ENCODE measurements around the gene PDE3A.
"Not testable (repeated sequence)": the region's sequence is repeated elsewhere in the genome, so short reads cannot be mapped to it uniquely, and the experiment has no call there.

PDE3A gene

DNA sequence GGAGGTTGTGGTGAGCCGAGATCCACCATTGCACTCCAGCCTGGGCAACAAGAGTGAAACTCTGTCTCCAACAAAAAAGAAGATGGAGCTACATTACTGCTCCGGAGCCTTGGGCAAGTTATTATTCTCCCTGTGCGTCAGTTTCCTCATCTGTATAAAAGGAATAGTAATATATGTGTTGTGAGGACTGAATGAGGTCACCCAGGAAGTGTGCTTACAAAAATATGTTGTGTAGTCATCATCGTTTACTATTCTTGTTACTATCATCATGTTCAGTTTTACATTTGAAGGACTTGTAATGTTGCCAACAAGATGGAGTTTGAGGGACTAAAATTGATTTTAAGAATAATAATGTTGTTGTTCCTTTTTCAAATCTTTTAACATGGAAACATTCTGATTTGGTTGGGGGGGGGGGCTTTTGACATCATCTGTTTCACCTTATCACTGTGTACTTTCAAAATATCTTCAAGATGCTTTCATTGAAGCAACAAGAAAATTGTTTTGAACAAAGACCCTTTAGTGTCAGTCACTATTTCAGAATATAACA lies 156.8 kb downstream of the PDE3A start:
- TF ChIP-seq, protein P1, sequence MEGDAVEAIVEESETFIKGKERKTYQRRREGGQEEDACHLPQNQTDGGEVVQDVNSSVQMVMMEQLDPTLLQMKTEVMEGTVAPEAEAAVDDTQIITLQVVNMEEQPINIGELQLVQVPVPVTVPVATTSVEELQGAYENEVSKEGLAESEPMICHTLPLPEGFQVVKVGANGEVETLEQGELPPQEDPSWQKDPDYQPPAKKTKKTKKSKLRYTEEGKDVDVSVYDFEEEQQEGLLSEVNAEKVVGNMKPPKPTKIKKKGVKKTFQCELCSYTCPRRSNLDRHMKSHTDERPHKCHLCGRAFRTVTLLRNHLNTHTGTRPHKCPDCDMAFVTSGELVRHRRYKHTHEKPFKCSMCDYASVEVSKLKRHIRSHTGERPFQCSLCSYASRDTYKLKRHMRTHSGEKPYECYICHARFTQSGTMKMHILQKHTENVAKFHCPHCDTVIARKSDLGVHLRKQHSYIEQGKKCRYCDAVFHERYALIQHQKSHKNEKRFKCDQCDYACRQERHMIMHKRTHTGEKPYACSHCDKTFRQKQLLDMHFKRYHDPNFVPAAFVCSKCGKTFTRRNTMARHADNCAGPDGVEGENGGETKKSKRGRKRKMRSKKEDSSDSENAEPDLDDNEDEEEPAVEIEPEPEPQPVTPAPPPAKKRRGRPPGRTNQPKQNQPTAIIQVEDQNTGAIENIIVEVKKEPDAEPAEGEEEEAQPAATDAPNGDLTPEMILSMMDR (IDR thresholded peaks at IDR 0.05; ENCODE audit: extremely low read depth, missing control alignments), result no peak

DNA sequence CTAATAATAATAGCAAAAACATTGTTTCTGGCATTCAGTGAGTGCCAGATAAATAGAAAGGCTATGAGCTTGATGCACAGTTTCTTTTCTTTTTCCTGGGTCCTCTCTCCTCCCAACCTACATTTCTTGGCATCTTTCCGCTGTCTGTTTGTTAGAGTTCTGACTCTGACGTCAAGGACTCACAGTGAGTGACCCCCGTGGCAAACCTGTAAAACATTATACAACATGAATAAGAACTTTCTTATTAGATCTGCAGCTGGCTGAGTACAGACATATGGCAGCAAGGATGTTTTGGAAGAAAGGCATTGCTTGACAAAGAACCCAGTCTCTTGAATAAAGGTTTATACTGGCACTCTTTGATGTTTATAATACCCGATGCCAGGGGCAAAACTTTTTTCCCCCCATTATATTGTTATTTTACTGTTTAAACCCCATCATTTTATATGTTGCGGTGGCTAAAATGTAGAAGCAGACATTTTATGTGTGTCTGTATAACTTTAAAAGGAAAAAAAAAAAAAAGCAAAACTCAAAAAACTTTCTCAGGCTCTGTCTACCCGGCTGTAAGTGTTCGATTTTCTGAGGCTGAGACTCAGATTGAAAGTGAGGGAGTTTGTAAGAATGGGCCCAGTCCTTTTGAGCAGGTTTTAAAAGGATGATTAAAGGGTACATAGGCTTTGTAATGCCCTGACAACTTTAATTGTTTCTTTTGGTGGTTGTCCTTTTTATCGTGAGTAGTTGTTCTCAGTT lies 159.3 kb downstream of the PDE3A start:
- no peak for DNase-seq (ENCODE audit: low spot score)
- TF ChIP-seq, protein P1 (IDR thresholded peaks at IDR 0.05; ENCODE audit: extremely low read depth, missing control alignments), result no peak

More for the DNA sequence above, 156.8 kb downstream of the PDE3A start:
- DNase-seq (ENCODE audit: low spot score), result no peak

DNA sequence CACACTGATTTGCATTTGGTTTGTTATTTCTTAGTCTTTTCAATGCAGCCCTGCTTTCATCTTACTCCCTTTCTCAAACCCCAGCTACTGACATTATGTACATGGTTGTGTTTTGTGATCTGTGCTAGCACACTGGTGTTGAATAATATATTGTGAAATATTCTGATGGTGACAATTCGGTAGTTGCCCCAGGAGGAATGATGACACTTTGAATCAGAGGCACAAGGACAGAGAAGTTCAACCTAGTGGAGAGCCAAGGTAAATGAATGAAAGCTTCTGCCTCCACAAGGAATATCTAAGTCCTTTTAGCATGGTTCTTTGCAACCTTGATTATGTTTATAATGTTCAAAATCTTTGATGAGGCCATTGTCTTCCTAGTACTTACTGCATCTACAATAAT lies 159.9 kb downstream of the PDE3A start:
- TF ChIP-seq, protein P1 (IDR thresholded peaks at IDR 0.05; ENCODE audit: extremely low read depth, missing control alignments), result no peak
- no peak for DNase-seq (ENCODE audit: low spot score)

DNA sequence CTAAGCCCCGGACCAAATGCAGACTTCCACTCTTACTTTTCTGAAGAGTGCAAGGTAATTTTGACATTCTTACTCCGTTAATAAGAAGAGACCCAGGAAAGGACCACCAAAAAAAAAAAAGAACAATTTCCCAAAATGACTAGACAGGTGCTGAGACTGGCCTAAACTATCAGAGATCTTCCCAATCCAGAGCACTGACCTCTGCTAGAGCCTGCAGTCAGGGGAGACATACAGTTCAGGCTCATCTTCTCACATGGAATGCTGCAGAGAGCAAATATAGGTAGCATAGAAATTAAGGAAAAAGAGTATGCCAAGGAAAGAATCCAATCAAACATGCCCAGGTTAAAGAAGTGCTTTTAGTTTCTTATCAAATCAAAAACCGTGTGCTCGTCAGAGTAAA lies 177.9 kb downstream of the PDE3A start:
- TF ChIP-seq, protein P1 (IDR thresholded peaks at IDR 0.05; ENCODE audit: extremely low read depth, missing control alignments), result no peak
- DNase-seq (ENCODE audit: low spot score), result no peak

DNA sequence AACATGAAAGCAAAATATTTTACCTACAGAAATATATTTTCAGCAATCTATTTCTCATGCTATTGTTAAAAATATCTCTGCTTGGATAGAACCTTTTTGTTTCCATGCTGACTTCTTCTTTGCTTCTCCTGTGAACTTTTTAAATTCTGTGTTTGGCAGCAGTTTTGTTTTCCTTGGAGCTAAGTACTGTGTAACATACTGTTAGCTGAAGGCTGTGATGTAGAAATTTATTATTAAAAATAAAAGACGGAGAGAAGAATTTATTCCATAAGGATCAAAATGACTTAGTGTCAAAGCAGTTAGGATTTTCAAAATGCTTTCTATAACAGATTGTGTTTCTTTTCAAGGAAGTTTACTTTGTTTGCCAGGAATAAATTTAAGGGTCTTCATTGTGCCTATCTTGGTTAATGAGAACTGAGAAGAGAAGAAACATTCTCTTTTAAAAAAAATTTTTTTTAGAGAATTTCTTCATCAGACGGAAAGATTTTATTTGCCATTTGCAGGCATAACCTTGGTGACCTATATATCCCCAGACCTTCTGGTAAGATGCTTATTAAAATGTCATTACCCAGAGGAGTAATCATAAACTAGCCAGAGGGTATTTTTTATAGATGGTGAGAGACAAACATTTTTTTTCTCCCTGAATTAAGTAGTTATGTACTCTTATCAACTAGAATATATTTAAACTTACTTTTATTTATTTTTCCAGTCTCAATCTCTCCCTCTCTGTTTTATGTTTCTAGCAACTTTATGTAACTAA lies 179.7 kb downstream of the PDE3A start:
- no peak for DNase-seq (ENCODE audit: low spot score)
- TF ChIP-seq, protein P1 (IDR thresholded peaks at IDR 0.05; ENCODE audit: extremely low read depth, missing control alignments), result no peak

DNA sequence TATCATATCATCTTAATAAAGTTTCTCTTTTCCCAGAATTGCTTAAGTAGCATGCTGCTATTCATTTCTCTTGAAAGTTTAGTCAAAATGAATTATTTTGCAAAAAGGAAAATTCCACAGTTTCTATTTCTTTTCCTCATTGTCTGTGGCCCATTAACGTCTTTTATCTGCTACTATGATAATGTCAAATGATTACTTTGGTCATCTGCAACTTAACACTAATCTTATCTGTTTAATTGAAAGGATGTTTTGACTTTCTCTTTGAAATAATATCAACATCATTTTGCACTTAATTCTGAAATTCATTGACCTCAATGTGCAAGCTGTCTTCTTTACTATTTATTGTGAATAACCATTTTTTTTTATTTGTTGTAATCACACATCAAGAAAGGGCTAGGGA lies 180.3 kb downstream of the PDE3A start:
- no peak for DNase-seq (ENCODE audit: low spot score)
- TF ChIP-seq, protein P1 (IDR thresholded peaks at IDR 0.05; ENCODE audit: extremely low read depth, missing control alignments), result no peak

DNA sequence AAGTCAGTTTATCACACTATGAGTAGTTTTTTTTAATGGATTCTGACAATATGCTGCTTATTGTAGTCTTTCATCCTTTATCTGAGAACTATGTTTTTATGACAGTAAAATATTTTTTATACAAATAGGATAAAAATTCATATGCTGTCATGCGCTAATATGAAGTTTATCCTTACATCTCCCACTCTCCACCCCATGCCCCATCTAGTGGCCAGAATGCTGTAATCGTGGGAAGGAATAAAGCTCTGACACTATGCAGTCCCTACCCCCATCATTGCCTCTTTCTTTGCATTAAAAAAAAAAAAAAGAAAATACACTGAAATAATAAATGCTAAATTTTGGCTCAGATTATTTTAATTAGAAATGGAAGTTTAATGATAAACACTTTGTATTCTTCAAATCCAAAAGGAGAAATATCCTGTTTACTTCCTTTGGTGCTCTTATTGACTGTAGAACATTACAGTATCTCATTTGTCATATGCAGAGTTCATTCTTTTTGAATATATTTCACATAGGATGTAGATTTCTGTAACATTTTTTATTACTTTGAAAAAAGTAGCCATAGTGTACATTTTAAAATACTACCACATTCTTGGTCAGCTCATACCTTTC lies 180.9 kb downstream of the PDE3A start:
- DNase-seq (ENCODE audit: low spot score), result no peak
- TF ChIP-seq, protein P1 (IDR thresholded peaks at IDR 0.05; ENCODE audit: extremely low read depth, missing control alignments), result no peak

DNA sequence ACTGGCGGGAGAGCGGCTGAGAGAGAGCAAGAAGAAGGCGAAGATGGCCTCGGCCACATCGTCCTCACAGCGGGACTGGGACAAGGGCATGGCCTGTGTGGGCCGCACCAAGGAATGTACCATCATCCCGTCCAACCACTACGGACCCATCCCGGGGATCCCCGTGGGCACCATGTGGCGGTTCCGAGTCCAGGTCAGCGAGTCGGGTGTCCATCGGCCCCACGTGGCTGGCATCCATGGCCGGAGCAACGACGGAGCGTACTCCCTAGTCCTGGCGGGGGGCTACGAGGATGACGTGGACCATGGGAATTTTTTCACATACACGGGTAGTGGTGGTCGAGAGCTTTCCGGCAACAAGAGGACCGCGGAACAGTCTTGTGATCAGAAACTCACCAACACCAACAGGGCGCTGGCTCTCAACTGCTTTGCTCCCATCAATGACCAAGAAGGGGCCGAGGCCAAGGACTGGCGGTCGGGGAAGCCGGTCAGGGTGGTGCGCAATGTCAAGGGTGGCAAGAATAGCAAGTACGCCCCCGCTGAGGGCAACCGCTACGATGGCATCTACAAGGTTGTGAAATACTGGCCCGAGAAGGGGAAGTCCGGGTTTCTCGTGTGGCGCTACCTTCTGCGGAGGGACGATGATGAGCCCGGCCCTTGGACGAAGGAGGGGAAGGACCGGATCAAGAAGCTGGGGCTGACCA lies 183.6 kb downstream of the PDE3A start:
- DNase-seq (ENCODE audit: low spot score), result not testable (repeated sequence)

DNA sequence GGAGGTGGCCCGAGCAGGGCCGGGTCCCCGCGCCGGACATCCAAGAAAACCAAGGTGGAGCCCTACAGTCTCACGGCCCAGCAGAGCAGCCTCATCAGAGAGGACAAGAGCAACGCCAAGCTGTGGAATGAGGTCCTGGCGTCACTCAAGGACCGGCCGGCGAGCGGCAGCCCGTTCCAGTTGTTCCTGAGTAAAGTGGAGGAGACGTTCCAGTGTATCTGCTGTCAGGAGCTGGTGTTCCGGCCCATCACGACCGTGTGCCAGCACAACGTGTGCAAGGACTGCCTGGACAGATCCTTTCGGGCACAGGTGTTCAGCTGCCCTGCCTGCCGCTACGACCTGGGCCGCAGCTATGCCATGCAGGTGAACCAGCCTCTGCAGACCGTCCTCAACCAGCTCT lies 184.2 kb downstream of the PDE3A start:
- not testable (repeated sequence) for DNase-seq (ENCODE audit: low spot score)
